ENCODE results near the gene XPNPEP3. TPM values are rescaled to one million over a fixed set of nuclear protein-coding genes. Genes with fewer than 3 reads are reported as not detected.

The XPNPEP3 gene
- total RNA-seq, 1 donor from 2014 or later: 22.5 TPM

DNA sequence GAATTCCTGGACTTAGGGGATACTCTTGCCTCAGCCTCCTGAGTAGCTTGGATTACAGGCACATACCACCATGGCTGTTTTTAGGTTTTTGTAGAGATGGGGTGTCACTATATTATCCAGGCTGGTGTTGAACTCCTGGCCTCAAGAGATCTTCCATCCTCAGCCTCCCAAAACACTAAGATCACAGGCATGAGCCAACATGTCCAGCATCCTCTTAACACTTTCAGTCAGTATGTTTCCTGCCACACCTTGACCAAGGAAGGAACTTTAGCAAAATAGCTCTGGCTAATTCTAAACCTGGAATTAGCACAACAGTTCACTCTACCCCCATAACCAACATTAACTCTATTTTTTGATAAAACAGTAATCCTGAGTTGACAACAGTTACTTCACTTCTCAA lies 32.2 kb downstream of the XPNPEP3 start:
- Mint-ChIP-seq H3K4me3 (ENCODE audit: unreplicated experiment) (no peak overlapping the region), H3K4me1 (ENCODE audit: unreplicated experiment) (no peaks in the 10 kb centered on the region), H3K36me3 (ENCODE audit: unreplicated experiment) (peaks cover 26% of the 10 kb centered on the region), H3K27ac (ENCODE audit: unreplicated experiment) (no peak overlapping the region), H3K9me3 (ENCODE audit: unreplicated experiment) (no peaks in the 10 kb centered on the region), H3K27me3 (ENCODE audit: unreplicated experiment) (no peaks in the 10 kb centered on the region)
- TF ChIP-seq, protein P1, sequence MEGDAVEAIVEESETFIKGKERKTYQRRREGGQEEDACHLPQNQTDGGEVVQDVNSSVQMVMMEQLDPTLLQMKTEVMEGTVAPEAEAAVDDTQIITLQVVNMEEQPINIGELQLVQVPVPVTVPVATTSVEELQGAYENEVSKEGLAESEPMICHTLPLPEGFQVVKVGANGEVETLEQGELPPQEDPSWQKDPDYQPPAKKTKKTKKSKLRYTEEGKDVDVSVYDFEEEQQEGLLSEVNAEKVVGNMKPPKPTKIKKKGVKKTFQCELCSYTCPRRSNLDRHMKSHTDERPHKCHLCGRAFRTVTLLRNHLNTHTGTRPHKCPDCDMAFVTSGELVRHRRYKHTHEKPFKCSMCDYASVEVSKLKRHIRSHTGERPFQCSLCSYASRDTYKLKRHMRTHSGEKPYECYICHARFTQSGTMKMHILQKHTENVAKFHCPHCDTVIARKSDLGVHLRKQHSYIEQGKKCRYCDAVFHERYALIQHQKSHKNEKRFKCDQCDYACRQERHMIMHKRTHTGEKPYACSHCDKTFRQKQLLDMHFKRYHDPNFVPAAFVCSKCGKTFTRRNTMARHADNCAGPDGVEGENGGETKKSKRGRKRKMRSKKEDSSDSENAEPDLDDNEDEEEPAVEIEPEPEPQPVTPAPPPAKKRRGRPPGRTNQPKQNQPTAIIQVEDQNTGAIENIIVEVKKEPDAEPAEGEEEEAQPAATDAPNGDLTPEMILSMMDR (IDR thresholded peaks at IDR 0.05): no peak
- no peak for DNase-seq (ENCODE audit: extremely low spot score, unreplicated experiment)

DNA sequence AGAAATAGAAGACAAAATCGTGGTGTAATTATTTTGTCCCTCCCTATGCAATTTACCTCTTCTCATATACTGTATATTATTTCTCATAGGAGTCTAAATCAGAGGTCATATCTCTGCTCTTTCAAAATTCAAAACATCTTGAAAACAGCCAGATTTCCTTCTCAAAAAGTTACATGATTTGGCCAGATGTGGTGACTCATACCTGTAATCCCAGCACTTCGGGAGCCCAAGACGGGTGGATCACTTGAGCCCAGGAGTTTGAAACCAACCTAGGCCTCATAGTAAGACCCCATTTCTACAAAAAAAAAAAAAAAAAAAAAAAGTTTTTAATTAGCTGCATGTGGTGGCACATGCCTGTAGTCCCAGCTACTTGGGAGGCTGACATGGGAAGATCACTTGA lies 33.9 kb downstream of the XPNPEP3 start:
- Mint-ChIP-seq H3K9me3 (ENCODE audit: unreplicated experiment) (no peaks in the 10 kb centered on the region), H3K27me3 (ENCODE audit: unreplicated experiment) (no peaks in the 10 kb centered on the region), H3K4me1 (ENCODE audit: unreplicated experiment) (no peaks in the 10 kb centered on the region), H3K4me3 (ENCODE audit: unreplicated experiment) (no peak overlapping the region), H3K36me3 (ENCODE audit: unreplicated experiment) (peaks cover 19% of the 10 kb centered on the region), H3K27ac (ENCODE audit: unreplicated experiment) (no peak overlapping the region)
- TF ChIP-seq, protein P1 (IDR thresholded peaks at IDR 0.05): no peak
- no peak for DNase-seq (ENCODE audit: extremely low spot score, unreplicated experiment)

DNA sequence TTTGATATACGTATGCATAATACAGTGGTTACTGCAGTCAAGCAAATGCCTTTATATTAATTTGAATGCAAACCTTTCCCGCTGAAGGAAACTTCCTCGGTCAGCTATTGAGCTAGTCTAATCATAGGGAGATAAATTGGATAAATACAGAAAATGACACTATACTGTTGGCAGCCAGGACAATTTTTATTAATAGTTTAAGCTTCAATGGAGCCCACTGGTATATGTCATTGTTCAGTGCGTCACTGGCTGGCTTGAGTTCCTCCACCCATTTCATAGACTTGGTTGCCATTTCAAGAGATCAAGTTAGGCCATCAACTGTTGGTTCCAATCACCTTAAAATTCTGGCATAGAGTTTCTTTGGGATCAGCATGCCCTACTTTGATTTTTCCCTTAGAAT lies 37.5 kb downstream of the XPNPEP3 start:
- H3K36me3 Mint-ChIP-seq (ENCODE audit: unreplicated experiment): peaks cover 8% of the 10 kb centered on the region
- H3K9me3 Mint-ChIP-seq (ENCODE audit: unreplicated experiment): no peaks in the 10 kb centered on the region
- no peaks in the 10 kb centered on the region for H3K27me3 Mint-ChIP-seq (ENCODE audit: unreplicated experiment)
- TF ChIP-seq, protein P1 (IDR thresholded peaks at IDR 0.05): no peak
- H3K27ac Mint-ChIP-seq (ENCODE audit: unreplicated experiment): no peak overlapping the region
- H3K4me1 Mint-ChIP-seq (ENCODE audit: unreplicated experiment): peaks cover 5% of the 10 kb centered on the region
- no peak overlapping the region for H3K4me3 Mint-ChIP-seq (ENCODE audit: unreplicated experiment)
- no peak for DNase-seq (ENCODE audit: extremely low spot score, unreplicated experiment)

DNA sequence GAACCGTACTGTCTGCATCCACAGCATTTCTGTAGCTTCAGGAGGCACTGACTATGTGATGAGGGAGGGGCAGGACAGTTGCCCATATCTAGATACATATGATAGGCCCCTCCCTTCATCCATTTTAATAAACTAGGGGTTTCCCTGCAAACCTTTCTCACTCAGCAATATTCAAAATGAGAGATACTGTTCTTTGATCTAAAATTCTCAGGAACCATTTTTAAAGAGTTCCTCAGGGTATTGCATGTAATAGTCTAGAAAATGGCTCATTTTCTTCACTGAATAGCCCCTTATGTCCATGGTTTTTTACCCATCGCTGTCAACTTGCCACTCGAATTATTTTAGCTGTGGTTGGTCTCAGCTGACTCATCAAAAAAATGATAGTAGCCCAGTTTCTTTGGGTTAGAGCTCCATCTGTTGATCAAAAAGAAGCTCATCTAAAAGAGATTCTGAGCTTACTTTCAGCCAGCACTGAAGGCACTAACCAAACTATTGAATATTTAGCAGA lies 42.0 kb downstream of the XPNPEP3 start:
- Mint-ChIP-seq H3K27ac (ENCODE audit: unreplicated experiment) (no peak overlapping the region), H3K27me3 (ENCODE audit: unreplicated experiment) (no peaks in the 10 kb centered on the region)

DNA sequence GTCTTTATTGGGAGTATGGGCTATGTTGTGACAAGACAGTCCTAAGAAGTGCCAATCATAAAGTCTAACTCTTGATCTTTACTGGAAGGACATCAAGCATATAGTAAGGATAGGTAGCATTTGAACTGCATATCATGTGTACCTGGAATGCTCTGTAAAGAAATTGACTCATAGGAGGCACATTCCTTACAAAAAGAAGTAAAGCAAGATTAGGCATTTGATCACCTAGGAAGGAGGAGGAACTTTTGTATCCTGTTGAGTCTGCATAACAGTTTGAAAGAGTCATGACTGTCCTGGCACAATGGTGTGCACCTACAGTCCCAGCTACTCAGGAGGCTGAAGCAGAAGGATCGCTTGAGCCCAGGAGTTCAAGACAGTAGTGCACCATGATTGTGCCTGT lies 47.2 kb downstream of the XPNPEP3 start:
- no peaks in the 10 kb centered on the region for H3K27me3 Mint-ChIP-seq (ENCODE audit: unreplicated experiment)
- H3K4me3 Mint-ChIP-seq (ENCODE audit: unreplicated experiment): no peak overlapping the region
- H3K27ac Mint-ChIP-seq (ENCODE audit: unreplicated experiment): no peak overlapping the region
- H3K36me3 Mint-ChIP-seq (ENCODE audit: unreplicated experiment): peaks cover 20% of the 10 kb centered on the region
- H3K9me3 Mint-ChIP-seq (ENCODE audit: unreplicated experiment): no peaks in the 10 kb centered on the region
- H3K4me1 Mint-ChIP-seq (ENCODE audit: unreplicated experiment): peaks cover 2% of the 10 kb centered on the region
- TF ChIP-seq, protein P1 (IDR thresholded peaks at IDR 0.05): no peak
- DNase-seq (ENCODE audit: extremely low spot score, unreplicated experiment): no peak

More for the DNA sequence above, 42.0 kb downstream of the XPNPEP3 start:
- Mint-ChIP-seq H3K9me3 (ENCODE audit: unreplicated experiment) (no peaks in the 10 kb centered on the region), H3K4me3 (ENCODE audit: unreplicated experiment) (no peak overlapping the region), H3K36me3 (ENCODE audit: unreplicated experiment) (peaks cover 9% of the 10 kb centered on the region), H3K4me1 (ENCODE audit: unreplicated experiment) (peaks cover 5% of the 10 kb centered on the region)
- TF ChIP-seq, protein P1 (IDR thresholded peaks at IDR 0.05): peak; percentile 68
- no peak for DNase-seq (ENCODE audit: extremely low spot score, unreplicated experiment)
